Melanocyte of skin (primary cell): ENCODE measurements around the gene SPNS3. TPM values are rescaled to one million over a fixed set of nuclear protein-coding genes. Genes with fewer than 3 reads are reported as not detected.

ENCODE experiments used
- total RNA-seq, 2 donors: library from RNA; depleted of rRNA; stranded (reverse); fragments of >200 nt; gene quantifications; 2 replicates each; pipeline ENCODE4 v1.2.3, GENCODE V29; 2012

The SPNS3 gene
- not detected for total RNA-seq

GRCh38 chr17:4433515-4434031 is at the start of gene SPNS3:
TSS of gene SPNS3 (plus strand) at chr17:4433940. CDS start at chr17:4433968, 28 bp downstream.

GRCh38 chr17:4498461-4499397 is 65.0 kb downstream of the SPNS3 start, which contains the start of gene SPNS2:
TSS of gene SPNS2 (plus strand) at chr17:4498881. CDS start at chr17:4499048, 167 bp downstream.

Other genes starting within 250 kb of the SPNS3 start
- gene ANKFY1, start 170.0 kb upstream of the SPNS3 start, total RNA-seq, result 10 to 100 TPM; 85.7 to 93.2 TPM
- gene UBE2G1, start 67.3 kb upstream of the SPNS3 start, total RNA-seq, result 10 to 100 TPM; 33.6 to 37.2 TPM
- gene SPNS2, start 64.9 kb downstream of the SPNS3 start, total RNA-seq, result not detected
- 10 to 100 TPM; 51.3 to 96.9 TPM for gene MYBBP1A, start 121.4 kb downstream of the SPNS3 start, total RNA-seq
- not detected for gene GGT6, start 126.6 kb downstream of the SPNS3 start, total RNA-seq
- gene SMTNL2, start 150.6 kb downstream of the SPNS3 start, total RNA-seq, result not detected
- gene ALOX15, start 207.7 kb downstream of the SPNS3 start, total RNA-seq, result not detected